CD4-positive, alpha-beta T cell treated with Interleukin-6 at 100 ng/mL for 8 hours (primary cell): ENCODE data around the gene CYP2J2.
A peak's percentile ranks its signal among the peaks of the same experiment; 100 is the strongest.
"Not testable (repeated sequence)": the region's sequence is repeated elsewhere in the genome, so short reads cannot be mapped to it uniquely, and the experiment has no call there.

Experiments
- DNase-seq: peaks from one replicate; pipeline ENCODE4 v3.0.0-alpha.2; 2020; ENCODE audit warnings: mixed read lengths, low spot score

CYP2J2 gene

GRCh38 chr1:59919746-59920145, 6.8 kb downstream of the CYP2J2 start:
- DNase-seq: no peak

DNA sequence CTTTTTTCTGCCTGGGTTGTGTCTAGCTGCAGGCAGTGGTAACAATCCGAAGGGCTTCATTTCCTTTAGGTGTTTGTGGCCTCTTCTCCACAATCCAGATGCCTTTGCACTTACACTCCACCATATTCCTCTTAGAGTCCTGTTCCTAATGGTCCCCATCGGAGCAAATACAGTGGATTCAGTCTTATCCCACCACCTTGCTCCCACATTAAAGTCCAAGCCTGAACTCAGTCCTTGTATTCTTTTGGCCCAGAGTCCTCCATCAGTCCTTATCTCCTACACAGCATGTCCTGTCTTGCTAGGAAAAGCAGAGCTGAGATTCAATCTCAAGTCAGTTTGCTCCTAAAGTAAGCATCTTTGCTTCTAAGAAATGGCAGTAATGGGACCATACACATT, 8.8 kb downstream of the CYP2J2 start:
- no peak for DNase-seq

- no peak for DNase-seq
Observed at GRCh38 chr1:59917026-59917784, 9.4 kb downstream of the CYP2J2 start.

DNA sequence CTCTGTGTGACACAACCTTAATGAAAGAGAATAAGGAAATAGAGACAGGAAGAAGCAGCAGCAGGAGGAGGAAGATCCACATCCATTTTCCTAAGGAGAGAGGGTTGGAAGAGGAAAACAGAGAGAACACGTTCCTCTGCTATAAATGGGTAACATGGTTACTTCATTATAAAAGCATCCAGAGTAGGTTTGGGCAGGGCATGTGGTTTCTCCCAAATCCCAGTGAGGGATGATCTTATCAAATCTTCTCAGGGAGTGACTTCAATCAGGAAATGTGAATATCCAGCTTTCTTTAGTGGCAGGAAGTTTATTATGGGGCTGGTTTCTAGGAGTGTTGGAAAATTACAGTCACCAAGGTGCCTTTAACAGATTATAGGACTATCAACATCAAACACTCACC, 11.1 kb downstream of the CYP2J2 start:
- no peak for DNase-seq

GRCh38 chr1:59914791-59915286, 11.7 kb downstream of the CYP2J2 start:
- DNase-seq: not testable (repeated sequence)

- no peak for DNase-seq
Observed at GRCh38 chr1:59908682-59909081, 17.9 kb downstream of the CYP2J2 start.

DNA sequence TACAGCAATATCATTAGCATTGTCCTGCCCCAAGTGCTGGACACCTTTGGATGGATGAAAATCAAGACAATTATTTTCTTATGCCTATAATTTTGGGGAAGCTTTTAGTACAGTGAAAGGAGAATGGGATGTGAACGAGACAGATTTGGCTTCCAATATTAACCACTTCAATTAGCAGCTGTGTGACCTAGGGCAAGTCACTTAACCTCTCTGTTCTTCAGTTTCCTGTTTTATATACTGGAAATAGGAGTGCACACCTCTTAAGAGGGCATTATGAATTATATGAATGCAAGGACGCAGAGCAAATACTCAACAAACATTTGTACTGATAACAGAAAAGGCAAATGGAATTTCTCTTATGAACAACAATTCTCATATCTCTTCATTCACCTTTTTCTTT, 18.5 kb downstream of the CYP2J2 start:
- DNase-seq: no peak

- DNase-seq: no peak
Observed at GRCh38 chr1:59906931-59907330, 19.6 kb downstream of the CYP2J2 start.

- DNase-seq: no peak
Observed at GRCh38 chr1:59903141-59903754, 23.3 kb downstream of the CYP2J2 start.

DNA sequence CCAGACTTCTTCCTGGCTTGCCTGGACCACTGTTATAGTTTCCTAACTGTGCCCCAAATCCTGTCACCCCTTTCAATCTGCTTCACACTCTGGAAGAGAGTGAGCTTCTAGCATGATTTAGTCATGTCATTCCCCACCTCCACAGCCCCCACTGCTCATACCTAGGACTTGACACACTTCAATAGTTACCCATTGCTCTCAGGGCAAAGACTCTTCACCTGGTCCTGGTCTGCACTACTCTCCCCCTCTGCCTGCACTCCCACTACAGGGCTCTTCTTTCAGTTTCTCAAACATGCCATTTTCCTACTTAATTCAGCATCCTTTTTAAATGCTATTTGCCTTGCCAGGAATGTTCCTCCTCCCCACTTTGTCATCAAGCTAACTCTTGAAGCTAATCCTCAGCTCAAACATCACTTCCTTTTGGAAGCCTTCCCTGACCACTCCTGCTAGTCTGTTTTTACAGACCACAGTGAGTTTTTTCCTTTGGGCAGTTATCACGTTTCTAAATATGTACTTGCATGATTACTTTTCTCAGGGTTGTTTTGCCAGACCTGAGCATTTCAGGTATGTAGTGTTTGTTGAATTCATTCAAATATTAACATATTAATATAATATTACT, 24.7 kb downstream of the CYP2J2 start:
- no peak for DNase-seq

GRCh38 chr1:59900640-59901039, 25.9 kb downstream of the CYP2J2 start:
- DNase-seq: no peak

GRCh38 chr1:59898927-59899326, 27.6 kb downstream of the CYP2J2 start:
- no peak for DNase-seq

DNA sequence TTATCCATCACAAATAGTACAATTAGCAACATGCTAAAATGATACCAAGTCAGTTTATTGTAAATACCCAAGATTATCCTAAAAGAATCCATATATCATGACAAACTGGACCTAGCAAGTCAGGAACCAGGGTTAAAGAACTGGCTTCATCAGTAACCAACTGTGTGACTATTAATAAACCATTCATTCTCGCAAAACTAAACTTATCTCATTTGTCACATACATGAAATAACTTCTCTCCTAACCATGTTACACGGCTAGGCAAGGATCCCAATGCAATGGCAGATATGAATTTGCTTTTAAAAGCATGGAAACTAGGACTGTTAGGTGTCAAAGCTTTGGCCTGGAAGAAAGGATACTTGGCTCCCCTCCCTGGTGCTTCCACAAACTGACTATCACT, 29.4 kb downstream of the CYP2J2 start:
- no peak for DNase-seq

GRCh38 chr1:59892841-59893811, 33.4 kb downstream of the CYP2J2 start:
- DNase-seq: no peak

DNA sequence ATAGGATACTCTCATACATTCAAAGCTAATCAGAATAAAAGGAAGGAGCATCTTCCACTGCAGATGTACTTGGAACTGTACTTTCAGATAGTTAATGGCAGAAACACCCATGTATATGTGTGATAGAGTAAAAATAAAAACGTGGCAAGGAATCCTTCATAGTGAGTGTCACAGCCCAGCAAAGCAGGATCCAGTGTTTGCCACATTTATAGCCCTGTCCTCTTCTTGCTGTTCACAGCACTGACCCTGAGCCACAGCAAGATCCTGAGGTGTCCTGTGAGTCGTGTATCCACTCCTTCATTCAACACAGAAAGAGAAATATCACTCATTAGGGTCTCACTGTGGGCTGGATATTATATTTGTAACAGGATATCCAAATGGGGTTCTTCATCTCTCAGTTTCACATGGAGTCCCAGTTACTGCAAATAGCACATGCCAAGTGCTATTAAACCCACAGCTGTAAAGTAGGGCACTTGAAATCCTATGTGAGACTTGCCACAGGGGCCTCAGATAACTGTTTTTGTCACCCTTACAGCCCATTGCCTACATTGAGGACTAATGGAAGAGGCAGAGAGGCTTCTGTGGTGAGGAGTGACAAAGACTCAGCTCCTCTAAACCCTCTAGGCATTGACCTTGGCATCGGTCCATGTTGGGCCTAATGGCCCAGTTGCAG, 41.3 kb downstream of the CYP2J2 start:
- no peak for DNase-seq

DNA sequence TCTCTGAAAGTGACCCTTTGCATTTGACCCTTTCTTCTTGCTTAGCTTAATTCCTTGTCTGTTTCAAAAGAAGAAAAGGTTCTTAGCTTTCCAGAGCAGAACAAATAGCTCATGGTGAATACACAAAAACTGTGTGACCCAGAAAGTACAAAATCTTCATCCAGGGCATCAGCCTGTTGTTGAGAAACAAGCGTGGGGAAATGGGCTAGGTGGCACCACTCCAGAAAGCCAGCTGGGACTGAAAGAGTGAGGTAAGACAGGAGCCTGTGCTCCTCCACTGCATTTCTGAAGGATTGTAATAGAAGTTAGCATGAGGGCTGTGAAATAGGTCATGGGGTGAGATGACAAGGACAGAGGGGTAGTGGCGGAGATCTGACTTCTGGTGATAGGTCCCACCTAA, 45.8 kb downstream of the CYP2J2 start:
- DNase-seq: no peak

DNA sequence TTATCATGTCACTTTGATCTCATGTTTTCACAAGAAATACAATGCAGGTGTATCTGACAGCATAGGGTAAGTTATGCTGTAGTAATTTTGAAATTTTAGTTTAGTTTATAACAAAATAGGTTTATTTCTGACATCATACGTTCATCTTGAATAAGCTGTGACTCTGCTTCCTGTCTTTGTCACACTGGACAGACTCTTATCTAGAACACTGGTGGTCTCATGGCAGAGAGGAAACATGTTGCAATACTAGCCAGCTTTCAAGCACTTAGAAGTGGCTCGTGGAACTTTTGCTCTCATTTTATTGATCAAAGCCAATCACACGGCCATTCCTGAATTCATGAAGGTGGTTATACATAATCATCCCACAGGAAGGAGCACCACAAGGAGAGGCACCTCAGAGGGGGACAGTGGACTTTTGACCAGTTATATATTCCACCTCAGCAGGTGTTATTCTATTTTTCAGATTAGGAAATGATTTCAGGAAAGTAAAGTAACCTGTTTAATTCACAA, 46.5 kb downstream of the CYP2J2 start:
- no peak for DNase-seq

GRCh38 chr1:59879574-59879973, 47.0 kb downstream of the CYP2J2 start:
- DNase-seq: peak; percentile 37

DNA sequence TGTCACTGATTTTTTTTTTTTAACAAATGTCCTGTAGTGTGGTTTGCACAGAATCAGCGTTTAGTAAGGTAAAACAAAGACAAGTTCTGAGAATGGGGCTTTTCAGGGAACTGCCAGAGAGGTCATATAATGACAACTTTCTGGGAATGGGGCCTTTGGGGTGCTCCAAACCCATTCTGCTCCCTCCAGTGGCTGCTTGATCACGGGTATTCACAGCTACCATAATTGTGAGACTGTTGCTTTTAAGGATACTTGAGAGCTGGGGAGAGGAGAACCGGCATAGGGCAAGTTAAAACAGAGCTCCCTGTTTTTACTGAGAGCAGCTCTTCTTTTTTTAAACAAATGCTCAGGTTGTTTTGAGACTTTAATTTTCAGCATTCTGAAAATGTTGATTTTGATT, 48.2 kb downstream of the CYP2J2 start:
- DNase-seq: no peak

GRCh38 chr1:59877108-59877682, 49.4 kb downstream of the CYP2J2 start:
- no peak for DNase-seq

DNA sequence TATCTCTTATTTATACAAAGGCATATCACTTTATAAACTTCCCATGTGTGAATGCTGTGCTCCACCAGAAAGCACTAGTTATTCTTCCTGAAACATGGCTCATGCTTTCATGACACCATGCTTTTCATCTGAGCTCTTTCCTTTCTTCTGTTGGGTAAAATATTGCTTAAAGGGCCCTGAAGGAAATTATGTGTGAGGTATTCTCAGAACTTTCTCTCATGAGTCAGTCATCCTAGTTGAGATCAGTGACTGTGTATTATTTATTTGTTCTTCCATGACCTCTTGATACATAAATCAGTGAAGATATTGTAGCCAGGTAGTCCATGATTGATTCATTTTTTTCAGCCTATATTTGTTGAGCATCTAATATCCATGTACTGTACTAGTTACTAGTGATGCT, 54.8 kb downstream of the CYP2J2 start:
- DNase-seq: no peak
